ENCODE data around the gene MYOG.

- TF ChIP-seq, protein P1, sequence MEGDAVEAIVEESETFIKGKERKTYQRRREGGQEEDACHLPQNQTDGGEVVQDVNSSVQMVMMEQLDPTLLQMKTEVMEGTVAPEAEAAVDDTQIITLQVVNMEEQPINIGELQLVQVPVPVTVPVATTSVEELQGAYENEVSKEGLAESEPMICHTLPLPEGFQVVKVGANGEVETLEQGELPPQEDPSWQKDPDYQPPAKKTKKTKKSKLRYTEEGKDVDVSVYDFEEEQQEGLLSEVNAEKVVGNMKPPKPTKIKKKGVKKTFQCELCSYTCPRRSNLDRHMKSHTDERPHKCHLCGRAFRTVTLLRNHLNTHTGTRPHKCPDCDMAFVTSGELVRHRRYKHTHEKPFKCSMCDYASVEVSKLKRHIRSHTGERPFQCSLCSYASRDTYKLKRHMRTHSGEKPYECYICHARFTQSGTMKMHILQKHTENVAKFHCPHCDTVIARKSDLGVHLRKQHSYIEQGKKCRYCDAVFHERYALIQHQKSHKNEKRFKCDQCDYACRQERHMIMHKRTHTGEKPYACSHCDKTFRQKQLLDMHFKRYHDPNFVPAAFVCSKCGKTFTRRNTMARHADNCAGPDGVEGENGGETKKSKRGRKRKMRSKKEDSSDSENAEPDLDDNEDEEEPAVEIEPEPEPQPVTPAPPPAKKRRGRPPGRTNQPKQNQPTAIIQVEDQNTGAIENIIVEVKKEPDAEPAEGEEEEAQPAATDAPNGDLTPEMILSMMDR (optimal IDR thresholded peaks at IDR 0.05 in 1 of 3, IDR thresholded peaks at IDR 0.05 in 1 of 3, conservative IDR thresholded peaks at IDR 0.05 in 1 of 3; ENCODE audit: extremely low read depth in 1 of 3, insufficient read depth in 2 of 3, low read length in 3 of 3): no peak
- TF ChIP-seq EZH2 (IDR thresholded peaks at IDR 0.05; ENCODE audit: low read length): no peak
These were observed at the start of gene MYOG for GRCh38 chr1:203085528-203086406.
